ENCODE data around the gene ERCC8. TPM values are rescaled to one million over a fixed set of nuclear protein-coding genes. Genes with fewer than 3 reads are reported as not detected.

Gene ERCC8
- total and polyA plus RNA-seq, 9 of the 15 experiments (the other 6 are each of a cell fraction or from before 2014, with no cell fraction given) = 10.1 to 41.8 (median 24.4) TPM

GRCh38 chr5:60852940-60853339 is 91.9 kb downstream of the ERCC8 start (continued):
- TF ChIP-seq FOXM1 (IDR thresholded peaks at IDR 0.05; ENCODE audit: low read depth) (peak; percentile 73), FOXM1 (CRISPR knock-in tag; IDR thresholded peaks at IDR 0.05; ENCODE audit: low read depth) (no peak), MITF (IDR thresholded peaks at IDR 0.05) (no peak), SMARCA4 (IDR thresholded peaks at IDR 0.05) (peak; percentile 73), USF1 (CRISPR knock-in tag; IDR thresholded peaks at IDR 0.05) (no peak), CBFA2T2 (conservative IDR thresholded peaks at IDR 0.05) (peak; percentile 90), THRA (IDR thresholded peaks at IDR 0.05) (no peak), POLR3G (IDR thresholded peaks at IDR 0.05; ENCODE audit: extremely low read depth, insufficient read length, insufficient replicate concordance) (no peak), TEAD1 (CRISPR knock-in tag; IDR thresholded peaks at IDR 0.05) (no peak), TCF7 (IDR thresholded peaks at IDR 0.05; ENCODE audit: borderline replicate concordance) (no peak), CEBPB (tag; IDR thresholded peaks at IDR 0.05) (no peak), RAD21 (CRISPR knock-in tag; conservative IDR thresholded peaks at IDR 0.05 in 1 of 2, IDR thresholded peaks at IDR 0.05 in 1 of 2) (no peak), HDAC1 (IDR thresholded peaks at IDR 0.05) (peak in 1 of 2 experiments; percentile 79; a peak in 2 of 4 replicates), FUS (optimal IDR thresholded peaks at IDR 0.05; ENCODE audit: low read depth, low read length) (no peak), KDM1A (IDR thresholded peaks at IDR 0.05) (peak; percentile 88 to 91), TEAD4 (IDR thresholded peaks at IDR 0.05; ENCODE audit: low read length) (peak; percentile 89), TEAD4 (CRISPR knock-in tag; IDR thresholded peaks at IDR 0.05; ENCODE audit: borderline replicate concordance) (no peak), NFE2 (IDR thresholded peaks at IDR 0.05; ENCODE audit: low read depth) (peak; percentile 67), ZNF398 (CRISPR knock-in tag; IDR thresholded peaks at IDR 0.05) (no peak), DMBX1 (CRISPR knock-in tag; IDR thresholded peaks at IDR 0.05; ENCODE audit: borderline replicate concordance) (peak; percentile 17; the same call in 1 of the 2 replicates), PML (IDR thresholded peaks at IDR 0.05; ENCODE audit: low read length) (peak; percentile 67)

Measured in K562 (cell line).